ENCODE measurements around the gene ANTXRL.
"Not testable (repeated sequence)": the region's sequence is repeated elsewhere in the genome, so short reads cannot be mapped to it uniquely, and the experiment has no call there.

Gene ANTXRL

GRCh38 chr10:46286991-46287693, at the start of gene ANTXRL:
ANTXRL (plus strand) TSS chr10:46286997; CDS start chr10:46287263, 266 bp downstream.
- Mint-ChIP-seq H3K9me3 (no peaks in the 10 kb centered on the region), H3K4me3 (no peak within 1 kb of the TSS), H3K27ac (peak within 1 kb of the TSS in 1 of 2 donors; percentile 74), H3K27me3 (peaks cover 12% of the 10 kb centered on the region), H3K4me1 (peaks cover 31% of the 10 kb centered on the region)
- DNase-seq = no peak
- no peak for ATAC-seq

DNA sequence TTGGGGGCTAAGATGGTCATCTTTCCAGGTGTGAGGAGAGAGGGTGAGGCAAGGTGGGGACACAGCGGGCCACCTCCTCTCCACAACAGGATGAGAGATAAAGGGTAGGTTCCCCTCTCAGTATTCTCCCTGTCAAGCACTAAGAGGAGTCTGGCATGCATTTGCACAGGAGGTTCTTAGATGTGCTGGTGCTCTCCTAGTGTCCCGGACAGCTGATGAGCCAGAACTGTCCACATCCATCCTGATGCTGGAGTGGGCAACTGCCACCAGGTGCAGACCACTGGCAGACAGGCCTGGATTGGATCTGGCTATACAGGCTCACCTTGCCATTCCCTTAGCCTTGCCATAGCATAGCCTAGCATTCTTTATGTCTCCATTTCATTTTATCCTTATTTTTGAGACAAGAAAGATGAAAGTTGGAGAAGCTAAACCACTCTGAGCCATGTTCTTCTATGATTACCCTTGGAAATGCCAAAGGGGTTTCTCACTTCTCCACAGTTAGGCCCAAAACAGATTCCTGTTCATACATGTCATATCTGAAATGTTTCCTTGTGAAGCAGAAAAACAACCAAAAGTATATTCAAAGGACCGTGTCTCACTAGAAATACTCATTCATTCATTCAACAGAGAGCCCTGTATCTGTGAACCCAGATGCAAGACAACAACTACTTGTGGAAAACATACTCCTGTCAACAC, 48.8 kb upstream of the ANTXRL start:
- peaks cover 60% of the 10 kb centered on the region for H3K4me1 Mint-ChIP-seq
- no peaks in the 10 kb centered on the region for H3K27me3 Mint-ChIP-seq
- H3K27ac Mint-ChIP-seq = peak overlapping the region in 1 of 2 donors; percentile 62
- DNase-seq (no peak), ATAC-seq (no peak)
- peaks cover 11 to 24% of the 10 kb centered on the region in 2 donors for H3K9me3 Mint-ChIP-seq
- H3K4me3 Mint-ChIP-seq = no peak overlapping the region

DNA sequence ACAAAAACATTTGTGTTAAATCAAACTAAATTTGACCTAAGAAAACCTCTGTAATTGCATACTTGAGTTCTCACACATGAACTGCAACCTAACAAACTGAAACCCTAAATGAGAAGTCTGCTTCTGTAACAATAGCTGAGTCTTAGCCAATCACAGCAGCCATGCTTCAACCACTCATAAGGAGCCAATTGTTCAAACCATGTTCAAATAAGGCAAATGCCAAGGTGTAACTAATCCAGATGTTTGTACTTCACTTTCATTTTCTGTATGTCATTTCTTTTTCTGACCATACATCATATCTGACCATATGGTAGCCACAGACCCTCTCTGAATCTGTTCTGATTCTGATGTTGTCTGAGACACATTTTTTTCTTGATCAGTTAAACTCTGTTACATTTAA, 47.5 kb upstream of the ANTXRL start:
- H3K4me1 Mint-ChIP-seq = peaks cover 61% of the 10 kb centered on the region
- H3K4me3 Mint-ChIP-seq = no peak overlapping the region
- DNase-seq (peak in 1 of 2 donors; percentile 31), ATAC-seq (peak; percentile 72)
- no peaks in the 10 kb centered on the region for H3K27me3 Mint-ChIP-seq
- no peak overlapping the region for H3K27ac Mint-ChIP-seq
- H3K9me3 Mint-ChIP-seq = peaks cover 21 to 36% of the 10 kb centered on the region in 2 donors

DNA sequence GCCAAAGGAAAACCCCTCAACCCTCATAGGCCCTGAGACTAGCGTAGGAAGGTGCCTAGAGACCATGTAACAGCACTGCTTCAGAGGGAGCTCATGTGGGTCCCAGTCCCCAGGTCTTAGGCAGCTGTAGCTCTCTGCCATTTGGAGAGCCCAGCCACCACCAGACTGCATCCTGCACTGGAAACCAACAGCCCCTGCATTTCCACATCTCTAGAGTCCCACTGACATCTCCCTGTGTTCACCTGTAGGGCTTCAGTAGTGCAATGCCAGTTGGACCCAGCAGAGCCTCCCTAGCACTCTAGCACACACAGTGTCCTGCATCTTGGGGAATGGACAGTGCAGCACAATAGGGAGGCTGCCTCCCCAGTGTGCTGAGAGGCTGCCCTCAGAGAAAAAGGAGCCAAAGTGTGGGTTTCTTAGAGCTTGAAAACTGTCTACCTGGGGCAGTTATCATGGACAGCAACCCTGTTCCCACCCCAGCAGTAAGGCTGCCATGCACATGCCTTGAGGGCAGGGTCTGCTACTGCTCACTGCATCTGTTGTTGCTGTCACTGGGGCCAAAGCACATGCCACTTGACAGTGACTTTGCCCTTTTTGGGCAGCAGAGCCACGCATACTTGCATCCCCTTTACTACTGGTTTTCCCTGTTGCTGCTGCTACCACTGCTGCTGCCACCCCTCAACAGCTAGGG, 46.7 kb upstream of the ANTXRL start:
- H3K4me3 Mint-ChIP-seq = no peak overlapping the region

GRCh38 chr10:46240684-46241565, 45.9 kb upstream of the ANTXRL start:
- Mint-ChIP-seq H3K4me3 (peak overlapping the region; percentile 6 to 40), H3K27ac (peak overlapping the region in 1 of 2 donors; percentile 5), H3K27me3 (no peaks in the 10 kb centered on the region), H3K4me1 (peaks cover 56% of the 10 kb centered on the region), H3K9me3 (peaks cover 21 to 36% of the 10 kb centered on the region in 2 donors)
- ATAC-seq (peak; percentile 92), DNase-seq (peak; percentile 41 to 69)

More for the DNA sequence above, 46.7 kb upstream of the ANTXRL start:
- DNase-seq (no peak), ATAC-seq (no peak)
- Mint-ChIP-seq H3K4me1 (peaks cover 61% of the 10 kb centered on the region), H3K9me3 (peaks cover 21 to 36% of the 10 kb centered on the region in 2 donors), H3K27ac (no peak overlapping the region), H3K27me3 (no peaks in the 10 kb centered on the region)

DNA sequence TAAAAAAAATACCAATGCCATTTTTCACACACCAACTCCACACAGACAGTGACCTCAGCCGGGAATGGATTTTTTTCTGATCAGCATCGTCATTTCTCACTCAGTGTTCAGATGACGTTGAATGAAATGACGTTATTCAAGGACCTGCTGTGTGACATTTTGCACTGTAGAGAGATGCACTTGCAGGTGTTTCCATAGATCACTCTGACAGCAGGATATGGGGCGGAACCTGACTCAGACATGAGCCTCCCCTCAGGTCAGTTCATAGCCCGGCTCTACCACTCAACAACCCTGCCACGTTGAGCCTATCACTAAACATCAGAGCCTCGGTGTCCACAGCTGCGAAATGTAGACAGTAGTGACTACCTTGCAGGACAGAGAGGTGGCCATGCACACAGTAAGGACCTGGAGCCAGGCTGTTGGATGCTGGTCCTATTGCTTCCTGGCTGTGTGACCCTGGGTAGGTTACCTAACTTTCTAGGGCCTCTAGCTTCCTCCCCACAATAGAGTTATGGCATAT, 41.4 kb upstream of the ANTXRL start:
- ATAC-seq = no peak
- Mint-ChIP-seq H3K27me3 (no peaks in the 10 kb centered on the region), H3K9me3 (peaks cover 21 to 36% of the 10 kb centered on the region in 2 donors), H3K27ac (no peak overlapping the region), H3K4me1 (peaks cover 36% of the 10 kb centered on the region), H3K4me3 (no peak overlapping the region)
- no peak for DNase-seq

DNA sequence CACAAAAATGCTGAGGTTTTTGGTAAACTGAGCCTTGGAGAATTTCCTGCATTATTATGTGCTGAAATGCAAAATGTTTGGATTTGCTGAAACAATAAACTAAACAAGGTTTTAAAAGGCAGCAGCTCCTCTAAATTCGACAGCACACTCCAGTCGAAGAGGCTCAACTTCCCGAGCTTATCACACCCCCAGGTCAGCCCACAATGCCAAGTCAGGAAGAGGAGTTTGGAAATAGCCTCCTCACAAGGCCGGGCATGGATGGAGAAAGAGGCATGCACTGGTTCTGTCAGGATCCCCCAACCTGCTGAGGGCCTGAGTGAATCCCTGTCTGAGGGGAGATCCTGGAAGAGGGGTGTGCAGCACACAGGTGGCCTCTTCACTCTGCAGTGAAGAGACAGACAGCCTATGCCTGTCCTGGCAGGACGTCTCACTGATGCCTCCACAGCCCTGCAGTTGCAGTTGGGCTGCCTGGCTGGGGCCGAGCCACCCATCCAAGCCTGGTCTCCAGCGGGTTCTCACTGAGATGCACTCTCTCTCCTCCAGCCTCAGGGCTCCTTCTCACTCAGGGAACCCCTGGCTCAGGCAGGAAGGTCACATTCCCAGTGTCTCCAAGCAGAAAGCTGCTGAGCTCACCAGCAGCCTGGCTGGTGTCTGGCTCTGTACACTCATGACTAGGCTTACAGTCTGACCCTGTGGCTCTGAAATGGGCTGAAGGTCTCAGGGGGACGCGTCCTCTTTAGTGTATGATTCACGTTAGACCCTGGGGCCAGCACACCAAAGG, 40.2 kb upstream of the ANTXRL start:
- DNase-seq, H3K27me3 Mint-ChIP-seq, H3K4me3 Mint-ChIP-seq, ATAC-seq, H3K27ac Mint-ChIP-seq: not testable (repeated sequence)
- Mint-ChIP-seq H3K4me1 (peaks cover 29% of the 10 kb centered on the region), H3K9me3 (peaks cover 21 to 24% of the 10 kb centered on the region in 2 donors)

- Mint-ChIP-seq H3K9me3 (peaks cover 18 to 20% of the 10 kb centered on the region in 2 donors), H3K4me1 (peaks cover 25% of the 10 kb centered on the region), H3K27me3 (no peaks in the 10 kb centered on the region), H3K4me3 (no peak overlapping the region), H3K27ac (no peak overlapping the region)
- ATAC-seq = no peak
- no peak for DNase-seq
Measured at GRCh38 chr10:46247181-46247475, 39.7 kb upstream of the ANTXRL start.

DNA sequence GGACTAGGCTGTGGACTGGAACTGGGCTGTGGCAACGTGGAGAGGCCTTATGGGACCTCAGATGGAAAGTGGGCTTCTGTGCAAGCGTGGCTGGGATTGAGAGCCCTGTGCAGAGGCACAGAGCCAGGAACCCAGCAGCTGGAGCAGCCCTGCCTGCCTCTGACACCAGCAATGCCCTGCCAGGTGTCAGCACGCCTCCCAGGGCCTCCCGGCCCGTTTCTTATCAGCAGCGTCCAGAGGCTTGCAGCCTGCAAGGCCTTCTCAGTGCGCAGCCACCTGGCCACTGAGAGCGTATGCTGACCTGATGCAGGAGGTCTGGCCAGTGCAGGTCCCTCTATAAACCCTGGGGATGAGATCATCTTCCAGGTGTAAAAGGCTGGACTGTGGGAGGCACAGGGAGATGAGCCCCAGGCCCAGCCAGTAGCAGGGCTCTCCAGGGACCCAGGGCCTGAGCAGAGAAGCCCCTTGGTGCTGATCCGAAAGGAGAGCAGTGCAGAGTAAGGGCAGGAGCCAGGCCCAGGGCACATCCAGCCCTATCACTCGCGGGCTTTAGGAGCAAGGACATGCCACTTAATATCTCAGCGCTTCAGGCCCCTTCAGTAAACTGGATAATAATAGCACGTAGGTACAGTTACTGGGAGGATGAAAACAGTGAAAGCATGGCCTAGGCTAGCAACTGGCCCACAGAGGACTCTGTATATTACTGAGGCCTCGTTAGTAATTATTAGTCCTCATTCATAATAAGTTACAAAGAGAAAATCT, 38.8 kb upstream of the ANTXRL start:
- DNase-seq = no peak

DNA sequence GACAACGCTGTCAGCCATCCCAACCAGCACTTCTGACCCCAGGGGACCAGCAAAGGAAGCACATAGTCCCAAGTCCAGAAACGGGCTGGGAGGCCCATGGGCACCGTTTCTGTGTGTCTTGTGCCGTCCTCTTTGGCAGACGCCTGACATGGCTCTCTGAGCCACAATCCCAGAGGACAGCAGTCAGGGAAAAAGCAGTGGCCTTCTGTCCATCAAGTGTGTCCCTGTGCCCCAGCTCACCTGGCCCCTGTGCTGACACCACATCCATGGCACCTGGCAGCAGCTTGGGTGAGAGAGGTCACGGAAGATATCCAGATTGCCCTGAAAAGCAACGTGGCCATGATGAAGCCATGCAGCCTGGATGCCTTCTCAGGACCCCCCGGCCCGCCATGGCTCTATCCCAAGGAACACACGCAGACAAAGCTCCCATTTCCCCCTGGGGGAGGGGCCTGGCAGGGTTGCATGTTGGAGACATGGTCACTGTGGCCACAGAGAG, 38.1 kb upstream of the ANTXRL start:
- Mint-ChIP-seq H3K27me3 (no peaks in the 10 kb centered on the region), H3K4me1 (peaks cover 12% of the 10 kb centered on the region), H3K4me3 (no peak overlapping the region)

More for the DNA sequence above, 38.8 kb upstream of the ANTXRL start:
- peaks cover 17% of the 10 kb centered on the region for H3K4me1 Mint-ChIP-seq
- ATAC-seq = no peak
- no peak overlapping the region for H3K27ac Mint-ChIP-seq
- H3K4me3 Mint-ChIP-seq = no peak overlapping the region
- H3K9me3 Mint-ChIP-seq = peaks cover 10 to 12% of the 10 kb centered on the region in 2 donors
- H3K27me3 Mint-ChIP-seq = no peaks in the 10 kb centered on the region

DNA sequence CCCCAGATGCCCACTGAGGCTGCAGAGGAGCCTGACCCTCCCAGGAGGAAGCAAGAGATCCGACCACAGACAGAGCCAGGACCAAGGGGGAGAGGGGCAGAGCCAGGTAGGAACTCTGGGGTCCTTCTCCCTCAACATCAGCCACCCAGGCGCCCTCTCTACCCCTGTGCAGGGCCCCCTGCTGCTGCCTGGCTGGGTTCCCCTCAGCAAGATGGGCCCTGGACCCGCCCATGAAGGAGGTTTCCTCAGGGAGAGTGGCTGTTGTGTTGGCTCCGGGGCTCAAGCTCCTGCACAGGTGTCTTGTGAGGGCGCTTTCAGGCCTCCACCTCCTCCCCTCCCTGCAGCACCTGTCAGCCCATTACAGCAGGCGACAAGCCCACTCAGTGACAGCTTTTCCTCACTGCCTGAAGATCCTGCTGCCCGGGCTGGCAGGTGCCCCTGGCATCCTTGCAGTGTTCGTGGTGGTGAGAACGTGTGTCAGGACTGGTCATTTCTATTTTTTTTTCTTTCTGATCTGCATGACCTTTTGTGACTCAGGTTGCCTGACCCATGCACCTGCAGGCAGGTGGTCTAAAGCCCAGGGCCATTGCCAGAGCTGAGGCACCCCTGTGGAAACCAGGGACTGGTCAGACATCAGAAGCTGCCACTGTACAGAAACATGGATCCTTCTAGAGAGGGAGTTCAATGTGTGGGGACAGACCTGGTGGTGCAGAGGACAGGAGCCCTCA, 37.0 kb upstream of the ANTXRL start:
- not testable (repeated sequence) for H3K9me3 Mint-ChIP-seq, DNase-seq, H3K27me3 Mint-ChIP-seq, H3K4me3 Mint-ChIP-seq, H3K27ac Mint-ChIP-seq, ATAC-seq
- peaks cover 10% of the 10 kb centered on the region for H3K4me1 Mint-ChIP-seq

More for the DNA sequence above, 38.1 kb upstream of the ANTXRL start:
- ATAC-seq (no peak), DNase-seq (no peak)
- H3K9me3 Mint-ChIP-seq = peaks cover 3 to 5% of the 10 kb centered on the region in 2 donors
- H3K27ac Mint-ChIP-seq = peak overlapping the region; percentile 74 to 93

DNA sequence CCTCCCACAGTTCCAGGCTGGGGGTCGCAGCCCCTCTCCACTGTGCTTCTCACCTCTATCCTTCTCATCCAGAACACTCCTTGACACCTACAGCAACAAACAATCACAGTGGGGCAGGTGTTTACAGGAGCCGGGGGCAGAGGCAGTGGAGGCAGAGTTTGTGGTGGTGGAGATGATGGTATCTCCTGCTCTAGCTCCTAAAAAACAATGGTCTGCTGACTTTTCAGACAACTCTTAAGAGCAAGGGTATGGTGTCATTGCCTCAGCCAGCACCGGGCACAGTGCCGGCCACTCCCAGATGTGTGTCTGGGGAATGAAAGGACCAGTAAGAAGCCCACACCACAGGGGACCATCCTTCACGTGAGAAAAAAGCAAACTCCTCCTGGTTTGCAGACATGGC, 36.3 kb upstream of the ANTXRL start:
- Mint-ChIP-seq H3K27ac (peak overlapping the region; percentile 6 to 52), H3K4me1 (peaks cover 16% of the 10 kb centered on the region), H3K27me3 (no peaks in the 10 kb centered on the region), H3K4me3 (no peak overlapping the region), H3K9me3 (no peaks in the 10 kb centered on the region)
- ATAC-seq (no peak), DNase-seq (no peak)
